CD4-positive, CD25-positive, alpha-beta regulatory T cell (primary cell): ENCODE data around the gene VAV3. TPM values are rescaled to one million over a fixed set of nuclear protein-coding genes. Genes with fewer than 3 reads are reported as not detected.

ENCODE experiments used
- ATAC-seq, 2 donors: fragments of 150-1000 bp; cut with Tn5 transposase; one replicate each; pipeline ENCODE4 v1.10.0; 2021; ENCODE audit warnings: low read depth in 2 of 2, moderate number of reproducible peaks in 2 of 2, moderate library complexity in 1 of 2
- DNase-seq, 3 donors: peaks; one replicate each; pipeline versions ENCODE4 v3.0.0 to v3.0.0-alpha.2; 2012 to 2022; ENCODE audit warnings: mixed read lengths in 1 of 3
- H3K27ac ChIP-seq: one replicate; pipeline ENCODE4 v1.7.0; 2013; ENCODE audit warnings: mild to moderate bottlenecking, low read length; ENCODE audit not compliant: insufficient read depth, poor library complexity, severe bottlenecking
- H3K27me3 ChIP-seq: one replicate; pipeline ENCODE4 v1.7.0; 2013; ENCODE audit warnings: low read length; ENCODE audit not compliant: control insufficient read depth, insufficient read depth
- H3K36me3 ChIP-seq: one replicate; pipeline ENCODE4 v1.7.0; 2013; ENCODE audit warnings: mild to moderate bottlenecking, low read length, moderate library complexity; ENCODE audit not compliant: control insufficient read depth, insufficient read depth
- H3K4me1 ChIP-seq: 2 replicates; pipeline ENCODE4 v1.7.0; 2013; ENCODE audit warnings: mild to moderate bottlenecking, low read length; ENCODE audit not compliant: insufficient read depth, control insufficient read depth, poor library complexity, severe bottlenecking
- H3K4me3 ChIP-seq: one replicate; pipeline ENCODE4 v1.7.0; 2013; ENCODE audit warnings: low read depth, mild to moderate bottlenecking, low read length, moderate library complexity
- H3K9me3 ChIP-seq, 2 experiments: 1 replicate in 1 of 2; 2 replicates in 1 of 2; pipeline ENCODE4 v1.7.0; 2013; ENCODE audit warnings: low read length in 2 of 2, mild to moderate bottlenecking in 1 of 2, moderate library complexity in 1 of 2; ENCODE audit not compliant: control insufficient read depth in 2 of 2
- H3K27ac Mint-ChIP-seq, 3 donors: one replicate each; pipeline ENCODE4 v1.8.0; 2020 to 2022; ENCODE audit warnings: mild to moderate bottlenecking in 3 of 3, mixed read lengths in 3 of 3, moderate library complexity in 2 of 3
- H3K27me3 Mint-ChIP-seq: one replicate; pipeline ENCODE4 v1.8.0; 2022; ENCODE audit warnings: mild to moderate bottlenecking, mixed read lengths
- H3K36me3 Mint-ChIP-seq: one replicate; pipeline ENCODE4 v1.8.0; 2020; ENCODE audit warnings: mixed read lengths
- H3K4me1 Mint-ChIP-seq, 4 donors: one replicate each; pipeline ENCODE4 v1.8.0; 2020 to 2022; ENCODE audit warnings: mixed read lengths in 4 of 4, mild to moderate bottlenecking in 1 of 4
- H3K4me3 Mint-ChIP-seq, 4 donors: one replicate each; pipeline ENCODE4 v1.8.0; 2020 to 2022; ENCODE audit warnings: mild to moderate bottlenecking in 4 of 4, mixed read lengths in 4 of 4, moderate library complexity in 3 of 4
- H3K9me3 Mint-ChIP-seq, 7 donors: one replicate each; pipeline ENCODE4 v1.8.0; 2020 to 2022; ENCODE audit warnings: mixed read lengths in 7 of 7, mild to moderate bottlenecking in 3 of 7, moderate library complexity in 2 of 7
- polyA plus RNA-seq, 4 donors: library from polyadenylated mRNA; unstranded; fragments of 300-500 nt; fragmentation: Illumina TruSeq; gene quantifications; one replicate each; pipeline ENCODE4 v1.2.3, GENCODE V29; 2021
- total RNA-seq: library from RNA; stranded (reverse); gene quantifications from one replicate; pipeline ENCODE4 v1.2.3, GENCODE V29; 2022

VAV3 gene
- total and polyA plus RNA-seq, 5 donors from 2014 or later = 6.2 to 21.5 (median 11.1) TPM

DNA sequence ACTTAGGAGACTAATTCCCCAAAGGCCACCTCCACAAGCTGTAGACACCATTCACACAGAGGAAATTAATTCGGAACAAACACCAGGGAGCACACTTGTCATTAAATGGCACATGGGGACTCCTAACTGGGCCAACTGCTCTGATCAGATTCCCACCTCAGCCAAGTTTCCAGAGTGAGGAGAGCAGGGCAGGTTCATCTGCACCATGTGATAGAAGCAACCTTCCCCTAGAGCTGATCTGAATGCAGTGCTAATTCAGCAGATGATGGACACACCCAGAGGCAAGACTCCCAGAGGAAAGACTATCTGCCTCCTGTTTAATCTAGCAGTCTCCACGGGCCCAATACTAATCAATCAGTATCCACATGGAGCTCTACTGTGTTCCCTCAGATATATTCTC, 147.0 kb downstream of the VAV3 start:
- Histone ChIP-seq H3K27ac (no peak overlapping the region), H3K4me3 (no peak overlapping the region), H3K4me1 (peaks cover 5% of the 10 kb centered on the region), H3K27me3 (no peaks in the 10 kb centered on the region), H3K9me3 (no peaks in the 10 kb centered on the region), H3K36me3 (no peaks in the 10 kb centered on the region)
- Mint-ChIP-seq H3K9me3 (peaks cover 0 to 8% (median 0%) of the 10 kb centered on the region in 7 donors), H3K4me1 (peaks cover 20 to 46% (median 31%) of the 10 kb centered on the region in 4 donors), H3K27me3 (no peaks in the 10 kb centered on the region), H3K36me3 (peaks cover 16% of the 10 kb centered on the region), H3K4me3 (no peak overlapping the region), H3K27ac (no peak overlapping the region)
- ATAC-seq (no peak), DNase-seq (no peak)

DNA sequence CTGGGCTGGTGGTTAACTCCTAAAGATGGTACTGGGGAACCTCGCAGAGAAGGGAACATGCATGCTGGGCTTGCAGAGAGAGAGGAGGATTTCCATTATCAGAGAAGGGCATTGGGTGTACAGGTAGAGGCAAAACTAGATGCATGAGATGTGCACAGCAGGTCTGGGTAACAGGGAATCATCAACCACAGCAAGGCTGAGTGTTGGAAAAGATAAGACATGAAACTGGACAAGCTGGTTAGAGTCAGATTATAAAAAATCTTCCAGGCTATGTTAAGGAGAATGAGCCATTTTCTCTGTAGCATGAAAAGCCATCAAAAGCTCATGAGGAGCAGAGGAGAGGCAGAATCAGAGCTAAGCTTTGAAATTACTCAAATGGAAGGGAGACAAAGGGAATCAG, 147.8 kb downstream of the VAV3 start:
- Mint-ChIP-seq H3K9me3 (peaks cover 0 to 4% (median 0%) of the 10 kb centered on the region in 7 donors), H3K4me1 (peaks cover 16 to 46% (median 33%) of the 10 kb centered on the region in 4 donors), H3K4me3 (no peak overlapping the region), H3K36me3 (peaks cover 12% of the 10 kb centered on the region), H3K27me3 (no peaks in the 10 kb centered on the region), H3K27ac (peak overlapping the region in 1 of 3 donors; percentile 48)
- Histone ChIP-seq H3K9me3 (no peaks in the 10 kb centered on the region), H3K4me1 (peaks cover 5% of the 10 kb centered on the region), H3K27ac (no peak overlapping the region), H3K4me3 (no peak overlapping the region), H3K36me3 (no peaks in the 10 kb centered on the region), H3K27me3 (no peaks in the 10 kb centered on the region)
- DNase-seq (no peak), ATAC-seq (no peak)

GRCh38 chr1:107810291-107810951, 154.6 kb downstream of the VAV3 start:
- Histone ChIP-seq H3K27ac (no peak overlapping the region), H3K9me3 (no peaks in the 10 kb centered on the region), H3K27me3 (no peaks in the 10 kb centered on the region), H3K36me3 (no peaks in the 10 kb centered on the region), H3K4me1 (no peaks in the 10 kb centered on the region), H3K4me3 (no peak overlapping the region)
- DNase-seq = no peak
- Mint-ChIP-seq H3K4me1 (peaks cover 13 to 40% (median 32%) of the 10 kb centered on the region in 4 donors), H3K36me3 (peaks cover 3% of the 10 kb centered on the region), H3K27me3 (no peaks in the 10 kb centered on the region), H3K27ac (no peak overlapping the region), H3K4me3 (no peak overlapping the region), H3K9me3 (peaks cover 0 to 4% (median 0%) of the 10 kb centered on the region in 7 donors)
- no peak for ATAC-seq

DNA sequence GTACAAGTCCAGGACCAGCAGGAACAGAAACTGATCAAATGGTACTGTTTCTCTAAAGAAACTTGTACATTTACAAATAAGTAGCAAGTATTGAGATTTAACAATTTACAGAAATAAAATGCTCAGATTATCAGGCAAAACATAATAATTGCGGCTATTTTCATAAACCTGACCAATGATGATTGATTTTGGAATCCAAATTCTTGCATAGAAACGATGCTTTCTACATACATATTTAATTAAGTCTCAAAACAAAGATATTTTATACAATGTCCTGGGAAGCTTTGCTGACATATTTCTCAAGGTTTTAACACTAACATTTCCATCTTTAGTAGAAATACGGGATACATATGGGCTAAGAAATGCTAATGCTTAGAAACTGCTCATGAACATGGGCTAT, 157.1 kb downstream of the VAV3 start:
- no peaks in the 10 kb centered on the region for H3K9me3 ChIP-seq
- H3K36me3 ChIP-seq = no peaks in the 10 kb centered on the region
- no peak overlapping the region for H3K27ac ChIP-seq
- Mint-ChIP-seq H3K4me3 (no peak overlapping the region), H3K9me3 (peaks cover 0 to 1% (median 0%) of the 10 kb centered on the region in 7 donors), H3K27ac (no peak overlapping the region), H3K4me1 (peaks cover 37 to 60% (median 52%) of the 10 kb centered on the region in 4 donors), H3K36me3 (no peaks in the 10 kb centered on the region), H3K27me3 (no peaks in the 10 kb centered on the region)
- H3K4me3 ChIP-seq = no peak overlapping the region
- H3K4me1 ChIP-seq = peaks cover 25% of the 10 kb centered on the region
- no peaks in the 10 kb centered on the region for H3K27me3 ChIP-seq
- no peak for DNase-seq
- ATAC-seq = no peak

GRCh38 chr1:107807405-107807804, 157.6 kb downstream of the VAV3 start:
- DNase-seq (no peak), ATAC-seq (no peak)
- no peaks in the 10 kb centered on the region for H3K36me3 ChIP-seq
- H3K9me3 ChIP-seq = no peaks in the 10 kb centered on the region
- Mint-ChIP-seq H3K4me1 (peaks cover 42 to 62% (median 54%) of the 10 kb centered on the region in 4 donors), H3K9me3 (peaks cover 0 to 1% (median 0%) of the 10 kb centered on the region in 7 donors), H3K36me3 (no peaks in the 10 kb centered on the region), H3K27ac (peak overlapping the region in 1 of 3 donors; percentile 3), H3K4me3 (no peak overlapping the region), H3K27me3 (no peaks in the 10 kb centered on the region)
- peaks cover 28% of the 10 kb centered on the region for H3K4me1 ChIP-seq
- no peaks in the 10 kb centered on the region for H3K27me3 ChIP-seq
- H3K27ac ChIP-seq = no peak overlapping the region
- no peak overlapping the region for H3K4me3 ChIP-seq

- Mint-ChIP-seq H3K36me3 (no peaks in the 10 kb centered on the region), H3K27me3 (no peaks in the 10 kb centered on the region), H3K4me3 (no peak overlapping the region), H3K4me1 (peaks cover 45 to 66% (median 54%) of the 10 kb centered on the region in 4 donors), H3K9me3 (peaks cover 0 to 1% (median 0%) of the 10 kb centered on the region in 7 donors), H3K27ac (no peak overlapping the region)
- H3K9me3 ChIP-seq = no peaks in the 10 kb centered on the region
- H3K27me3 ChIP-seq = no peaks in the 10 kb centered on the region
- no peak overlapping the region for H3K27ac ChIP-seq
- DNase-seq (no peak), ATAC-seq (no peak)
- no peaks in the 10 kb centered on the region for H3K36me3 ChIP-seq
- no peak overlapping the region for H3K4me3 ChIP-seq
- peaks cover 28% of the 10 kb centered on the region for H3K4me1 ChIP-seq
These were observed 158.1 kb downstream of the VAV3 start for GRCh38 chr1:107806902-107807301.

DNA sequence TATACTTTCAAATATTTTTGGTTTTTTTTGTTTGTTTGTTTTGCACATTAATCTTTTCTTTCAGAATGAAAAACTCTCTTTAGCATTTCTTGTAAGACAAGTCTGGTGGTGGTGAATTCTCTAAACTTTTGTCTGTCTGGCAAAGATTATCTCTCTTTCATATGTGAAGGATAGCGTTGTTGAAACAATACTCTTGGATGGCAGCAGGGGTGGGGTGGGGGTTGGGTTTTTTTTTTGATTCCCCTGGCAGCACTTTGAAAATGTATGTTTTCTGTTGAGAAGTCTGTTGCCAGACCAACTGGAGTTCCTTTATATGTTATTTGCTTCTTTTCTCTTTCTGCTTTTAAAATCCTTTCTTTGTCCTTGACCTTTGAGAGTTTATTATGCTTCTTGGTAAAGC, 160.2 kb downstream of the VAV3 start:
- Mint-ChIP-seq H3K9me3 (peaks cover 0 to 8% (median 2%) of the 10 kb centered on the region in 7 donors), H3K27me3 (no peaks in the 10 kb centered on the region), H3K4me3 (peak overlapping the region in 3 of 4 donors; percentile 11 to 65 (median 61)), H3K27ac (peak overlapping the region; percentile 27 to 85 (median 74)), H3K4me1 (peaks cover 44 to 62% (median 52%) of the 10 kb centered on the region in 4 donors), H3K36me3 (no peaks in the 10 kb centered on the region)
- Histone ChIP-seq H3K36me3 (no peaks in the 10 kb centered on the region), H3K4me1 (peaks cover 28% of the 10 kb centered on the region), H3K9me3 (no peaks in the 10 kb centered on the region), H3K27me3 (no peaks in the 10 kb centered on the region), H3K27ac (peak overlapping the region; percentile 44), H3K4me3 (peak overlapping the region; percentile 64)
- no peak for ATAC-seq
- DNase-seq = no peak

GRCh38 chr1:107804134-107804533, 160.8 kb downstream of the VAV3 start:
- Histone ChIP-seq H3K9me3 (no peaks in the 10 kb centered on the region), H3K27me3 (no peaks in the 10 kb centered on the region), H3K36me3 (no peaks in the 10 kb centered on the region), H3K27ac (peak overlapping the region; percentile 44), H3K4me3 (peak overlapping the region; percentile 64), H3K4me1 (peaks cover 28% of the 10 kb centered on the region)
- Mint-ChIP-seq H3K9me3 (peaks cover 0 to 8% (median 3%) of the 10 kb centered on the region in 7 donors), H3K27me3 (no peaks in the 10 kb centered on the region), H3K4me1 (peaks cover 44 to 65% (median 53%) of the 10 kb centered on the region in 4 donors), H3K36me3 (no peaks in the 10 kb centered on the region), H3K4me3 (peak overlapping the region; percentile 11 to 65 (median 24)), H3K27ac (peak overlapping the region; percentile 27 to 85 (median 74))
- peak in 2 of 3 donors; percentile 58 to 64 for DNase-seq
- peak; percentile 64 to 77 for ATAC-seq
